Putamen (tissue), 1 donor: ENCODE results near the gene ACSBG1.
"Not testable (repeated sequence)": the region's sequence is repeated elsewhere in the genome, so short reads cannot be mapped to it uniquely, and the experiment has no call there.

ENCODE experiments used
- DNase-seq: peaks from one replicate; pipeline ENCODE4 v3.0.0-alpha.2; 2016; ENCODE audit warnings: low spot score

Gene ACSBG1

GRCh38 chr15:78167227-78167888, 67.0 kb downstream of the ACSBG1 start:
- DNase-seq = no peak

- no peak for DNase-seq
These were observed 70.4 kb downstream of the ACSBG1 start for GRCh38 chr15:78164010-78164409.

GRCh38 chr15:78162038-78162437, 72.3 kb downstream of the ACSBG1 start:
- DNase-seq = peak; percentile 81

GRCh38 chr15:78159395-78159794, 75.0 kb downstream of the ACSBG1 start:
- DNase-seq = no peak

GRCh38 chr15:78157203-78157602, 77.2 kb downstream of the ACSBG1 start:
- DNase-seq = no peak

GRCh38 chr15:78156653-78157052, 77.7 kb downstream of the ACSBG1 start:
- DNase-seq = no peak

GRCh38 chr15:78155355-78155939, 78.9 kb downstream of the ACSBG1 start:
- DNase-seq = no peak

GRCh38 chr15:78154955-78155354, 79.4 kb downstream of the ACSBG1 start:
- DNase-seq = no peak

- not testable (repeated sequence) for DNase-seq
These were observed 83.3 kb downstream of the ACSBG1 start for GRCh38 chr15:78151075-78151474.

- peak; percentile 33 for DNase-seq
These were observed 84.3 kb downstream of the ACSBG1 start for GRCh38 chr15:78149805-78150751.

GRCh38 chr15:78149068-78149804, 85.1 kb downstream of the ACSBG1 start, which contains the start of gene IDH3A:
IDH3A (plus strand) TSS chr15:78149362; CDS start chr15:78149404, 42 bp downstream.
- DNase-seq = peak; percentile 98

GRCh38 chr15:78148392-78149067, 85.8 kb downstream of the ACSBG1 start:
- DNase-seq = no peak

- DNase-seq = no peak
These were observed 86.8 kb downstream of the ACSBG1 start for GRCh38 chr15:78147566-78147965.

GRCh38 chr15:78146425-78147154, 87.8 kb downstream of the ACSBG1 start:
- no peak for DNase-seq

- no peak for DNase-seq
These were observed 92.0 kb downstream of the ACSBG1 start for GRCh38 chr15:78142332-78142731.

- DNase-seq = no peak
These were observed 94.1 kb downstream of the ACSBG1 start for GRCh38 chr15:78140292-78140691.

- DNase-seq = no peak
These were observed 94.8 kb downstream of the ACSBG1 start for GRCh38 chr15:78139578-78139977.

- no peak for DNase-seq
These were observed 100.6 kb downstream of the ACSBG1 start for GRCh38 chr15:78133801-78134200.

GRCh38 chr15:78131295-78132061, 102.9 kb downstream of the ACSBG1 start, which contains the start of gene CIB2:
CIB2 (minus strand) TSS chr15:78131445; CDS start chr15:78131215, 230 bp downstream.
- DNase-seq = peak; percentile 36
